Keratinocyte (primary cell): ENCODE results near the gene SCAF8. TPM values are rescaled to one million over a fixed set of nuclear protein-coding genes. Genes with fewer than 3 reads are reported as not detected.

Experiments used
- DNase-seq: peaks from one replicate; pipeline ENCODE4 v3.0.0-alpha.2; 2011; ENCODE audit warnings: low read depth, missing footprints, low spot score
- FAIRE-seq: peaks from 2 replicates; lab custom pipeline; 2011; peaks lifted over from hg19 to GRCh38; lab: Jason Lieb, UNC
- H2AFZ ChIP-seq: 2 replicates; pipeline ENCODE4 v1.6.0; 2012; ENCODE audit warnings: low read length, control low read depth, inconsistent platforms; ENCODE audit not compliant: control insufficient read depth
- H3K27ac ChIP-seq: 2 replicates; pipeline ENCODE4 v1.5.1; 2011; ENCODE audit warnings: low read length; ENCODE audit not compliant: control insufficient read depth, insufficient read depth
- H3K27me3 ChIP-seq: 3 replicates; pipeline ENCODE4 v1.6.0; 2011; ENCODE audit warnings: low read length; ENCODE audit not compliant: control insufficient read depth, insufficient read depth; ENCODE audit errors: extremely low read depth
- H3K36me3 ChIP-seq, 2 experiments: 2 replicates in 1 of 2; 3 replicates in 1 of 2; pipeline ENCODE4 v1.5.1; 2011; ENCODE audit warnings: low read length in 2 of 2, mild to moderate bottlenecking in 1 of 2; ENCODE audit not compliant: control insufficient read depth in 2 of 2, insufficient read depth in 2 of 2; ENCODE audit errors: extremely low read depth in 1 of 2
- H3K4me1 ChIP-seq: 3 replicates; pipeline ENCODE4 v1.5.1; 2011; ENCODE audit warnings: low read length; ENCODE audit not compliant: control insufficient read depth, insufficient read depth; ENCODE audit errors: extremely low read depth
- H3K4me2 ChIP-seq: 3 replicates; pipeline ENCODE4 v1.6.0; 2011; ENCODE audit warnings: low read depth, low read length; ENCODE audit not compliant: control insufficient read depth, insufficient read depth; ENCODE audit errors: extremely low read depth
- H3K4me3 ChIP-seq, 3 experiments: fragments of 200-600 bp in 1 of 3; sonication (generic) in 1 of 3; 2 replicates in 2 of 3; 3 replicates in 1 of 3; pipeline ENCODE4 v1.5.1; 2011 to 2016; ENCODE audit warnings: low read length in 3 of 3, mild to moderate bottlenecking in 3 of 3, control low read depth in 2 of 3, inconsistent platforms in 1 of 3, low read depth in 1 of 3, mixed read lengths in 1 of 3, mixed run types in 1 of 3, moderate library complexity in 1 of 3; ENCODE audit not compliant: control insufficient read depth in 2 of 3, insufficient read depth in 2 of 3; ENCODE audit errors: extremely low read depth in 1 of 3
- H3K79me2 ChIP-seq: 2 replicates; pipeline ENCODE4 v1.6.0; 2012; ENCODE audit warnings: low read length; ENCODE audit not compliant: control insufficient read depth, insufficient read depth
- H3K9ac ChIP-seq: 3 replicates; pipeline ENCODE4 v1.6.0; 2011; ENCODE audit warnings: low read length; ENCODE audit not compliant: control insufficient read depth, insufficient read depth; ENCODE audit errors: extremely low read depth
- H3K9me1 ChIP-seq: 3 replicates; pipeline ENCODE4 v1.6.0; 2011; ENCODE audit warnings: low read length; ENCODE audit not compliant: control insufficient read depth, insufficient read depth; ENCODE audit errors: extremely low read depth
- H3K9me3 ChIP-seq: 2 replicates; pipeline ENCODE4 v1.5.1; 2012; ENCODE audit warnings: low read depth, low read length; ENCODE audit not compliant: control insufficient read depth
- H4K20me1 ChIP-seq: 3 replicates; pipeline ENCODE4 v1.6.0; 2011; ENCODE audit warnings: low read length; ENCODE audit not compliant: control insufficient read depth, insufficient read depth; ENCODE audit errors: extremely low read depth
- EZH2 ChIP-seq: IDR thresholded peaks from one replicate; pipeline ENCODE4 v1.6.1; 2012; ENCODE audit warnings: inconsistent platforms, mild to moderate bottlenecking, low read length, moderate library complexity
- dilution Hi-C: fragments of 300-500 bp; cut with MboI; formaldehyde crosslinking; loops from one replicate; pipeline ENCODE4 v1.7.0; 2020; ENCODE audit warnings: low sequenced_read_pairs; ENCODE audit not compliant: extremely low pct_ligation_motif_present
- polyA minus RNA-seq, 3 experiments: library from RNA; depleted of rRNA, polyadenylated mRNA; stranded (reverse); fragments of >200 nt; gene quantifications; 1 replicate in 1 of 3; 2 replicates in 1 of 3; 3 replicates in 1 of 3; pipeline ENCODE4 v1.2.3, GENCODE V29; 2011
- polyA plus RNA-seq, 5 experiments: library from polyadenylated mRNA; depleted of rRNA in 3 of 5; stranded (reverse) in 3 of 5; stranded (forward) in 1 of 5; unstranded in 1 of 5; fragments of >200 nt; gene quantifications; 1 replicate in 1 of 5; 2 replicates in 3 of 5; 3 replicates in 1 of 5; pipeline versions ENCODE4 v1.2.1 to v1.2.3, GENCODE V29; 2011 to 2012; ENCODE audit warnings: missing spikeins in 2 of 5, low read depth in 1 of 5, low replicate concordance in 1 of 5
- TF ChIP-seq, protein P1 (sequence below), 3 experiments: IDR thresholded peaks in 1 of 3; conservative IDR thresholded peaks in 1 of 3; optimal IDR thresholded peaks in 1 of 3; 2 replicates in 2 of 3; 3 replicates in 1 of 3; pipeline versions ENCODE3 to v1.5.1; 2011; ENCODE audit warnings: low read length in 3 of 3, mild to moderate bottlenecking in 3 of 3, moderate library complexity in 2 of 3, control low read depth in 1 of 3, inconsistent platforms in 1 of 3; ENCODE audit not compliant: insufficient read depth in 2 of 3; ENCODE audit errors: extremely low read depth in 1 of 3

Gene SCAF8, protein sequence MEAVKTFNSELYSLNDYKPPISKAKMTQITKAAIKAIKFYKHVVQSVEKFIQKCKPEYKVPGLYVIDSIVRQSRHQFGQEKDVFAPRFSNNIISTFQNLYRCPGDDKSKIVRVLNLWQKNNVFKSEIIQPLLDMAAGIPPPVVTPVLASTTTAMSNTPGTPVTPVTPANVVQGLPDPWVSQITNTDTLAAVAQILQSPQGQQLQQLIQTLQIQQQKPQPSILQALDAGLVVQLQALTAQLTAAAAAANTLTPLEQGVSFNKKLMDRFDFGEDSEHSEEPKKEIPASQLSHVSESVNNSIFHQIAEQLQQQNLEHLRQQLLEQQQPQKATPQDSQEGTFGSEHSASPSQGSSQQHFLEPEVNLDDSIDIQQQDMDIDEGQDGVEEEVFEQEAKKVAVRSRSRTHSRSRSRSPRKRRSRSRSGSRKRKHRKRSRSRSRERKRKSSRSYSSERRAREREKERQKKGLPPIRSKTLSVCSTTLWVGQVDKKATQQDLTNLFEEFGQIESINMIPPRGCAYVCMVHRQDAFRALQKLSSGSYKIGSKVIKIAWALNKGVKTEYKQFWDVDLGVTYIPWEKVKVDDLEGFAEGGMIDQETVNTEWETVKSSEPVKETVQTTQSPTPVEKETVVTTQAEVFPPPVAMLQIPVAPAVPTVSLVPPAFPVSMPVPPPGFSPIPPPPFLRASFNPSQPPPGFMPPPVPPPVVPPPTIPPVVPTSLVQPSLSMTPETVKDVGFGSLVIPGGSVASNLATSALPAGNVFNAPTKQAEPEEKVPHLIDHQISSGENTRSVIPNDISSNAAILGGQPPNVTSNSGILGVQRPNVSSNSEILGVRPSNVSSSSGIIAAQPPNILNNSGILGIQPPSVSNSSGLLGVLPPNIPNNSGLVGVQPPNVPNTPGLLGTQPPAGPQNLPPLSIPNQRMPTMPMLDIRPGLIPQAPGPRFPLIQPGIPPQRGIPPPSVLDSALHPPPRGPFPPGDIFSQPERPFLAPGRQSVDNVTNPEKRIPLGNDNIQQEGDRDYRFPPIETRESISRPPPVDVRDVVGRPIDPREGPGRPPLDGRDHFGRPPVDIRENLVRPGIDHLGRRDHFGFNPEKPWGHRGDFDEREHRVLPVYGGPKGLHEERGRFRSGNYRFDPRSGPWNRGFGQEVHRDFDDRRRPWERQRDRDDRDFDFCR (N-terminal part only)
- polyA plus RNA-seq, result 8.6 to 24.3 TPM (median 19.1 TPM) in 3 replicates
- polyA plus RNA-seq (2011; ENCODE audit: low read depth), result 20.0 TPM
- polyA plus RNA-seq (2011; cell fraction: cytosol; rRNA removed), result 10.3 and 16.6 TPM in 2 replicates
- polyA plus RNA-seq (2011; cell fraction: nucleus; rRNA removed), result 28.7 and 35.4 TPM in 2 replicates
- 12.8 and 18.2 TPM in 2 replicates for polyA plus RNA-seq (2012; ENCODE audit: low replicate concordance)
- 15.3 to 32.9 TPM (median 18.0 TPM) in 3 replicates for polyA minus RNA-seq
- polyA minus RNA-seq (2011; cell fraction: cytosol; rRNA and poly(A)+ RNA removed), result 12.7 TPM
- polyA minus RNA-seq (2011; cell fraction: nucleus; rRNA and poly(A)+ RNA removed), result 24.7 and 52.4 TPM in 2 replicates

DNA sequence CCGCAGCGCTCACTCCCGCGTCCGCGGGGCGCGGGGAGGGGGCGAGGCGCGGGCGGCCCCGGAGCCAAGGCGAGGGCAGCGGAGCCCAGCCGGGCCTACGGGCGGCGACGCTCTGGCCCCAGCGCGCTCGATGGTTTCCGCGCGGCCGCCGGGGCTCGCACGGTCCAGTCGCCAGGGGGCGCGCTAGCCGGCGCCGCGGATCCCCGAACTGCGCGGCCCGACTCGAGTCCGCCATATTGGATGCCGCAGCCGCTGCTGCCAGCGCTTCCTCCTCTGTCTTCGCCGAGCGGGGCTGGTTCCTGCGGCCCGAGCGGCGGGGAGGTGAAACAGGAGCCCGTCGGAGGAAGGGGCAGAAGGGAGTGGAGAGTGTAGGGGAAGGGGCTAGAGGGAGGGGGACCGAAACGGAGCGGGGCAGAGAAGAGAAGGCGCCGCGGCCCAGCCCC lies at the start of gene SCAF8:
TSS of gene SCAF8 (plus strand) at position 234 of the 443 bp plus-strand sequence. CDS start 485 bp downstream, outside the sequence.
- H3K27me3 ChIP-seq, result no peaks in the 10 kb centered on the region
- no peak for TF ChIP-seq EZH2
- TF ChIP-seq, protein P1, sequence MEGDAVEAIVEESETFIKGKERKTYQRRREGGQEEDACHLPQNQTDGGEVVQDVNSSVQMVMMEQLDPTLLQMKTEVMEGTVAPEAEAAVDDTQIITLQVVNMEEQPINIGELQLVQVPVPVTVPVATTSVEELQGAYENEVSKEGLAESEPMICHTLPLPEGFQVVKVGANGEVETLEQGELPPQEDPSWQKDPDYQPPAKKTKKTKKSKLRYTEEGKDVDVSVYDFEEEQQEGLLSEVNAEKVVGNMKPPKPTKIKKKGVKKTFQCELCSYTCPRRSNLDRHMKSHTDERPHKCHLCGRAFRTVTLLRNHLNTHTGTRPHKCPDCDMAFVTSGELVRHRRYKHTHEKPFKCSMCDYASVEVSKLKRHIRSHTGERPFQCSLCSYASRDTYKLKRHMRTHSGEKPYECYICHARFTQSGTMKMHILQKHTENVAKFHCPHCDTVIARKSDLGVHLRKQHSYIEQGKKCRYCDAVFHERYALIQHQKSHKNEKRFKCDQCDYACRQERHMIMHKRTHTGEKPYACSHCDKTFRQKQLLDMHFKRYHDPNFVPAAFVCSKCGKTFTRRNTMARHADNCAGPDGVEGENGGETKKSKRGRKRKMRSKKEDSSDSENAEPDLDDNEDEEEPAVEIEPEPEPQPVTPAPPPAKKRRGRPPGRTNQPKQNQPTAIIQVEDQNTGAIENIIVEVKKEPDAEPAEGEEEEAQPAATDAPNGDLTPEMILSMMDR (optimal IDR thresholded peaks at IDR 0.05 in 1 of 3, IDR thresholded peaks at IDR 0.05 in 1 of 3, conservative IDR thresholded peaks at IDR 0.05 in 1 of 3; ENCODE audit: extremely low read depth in 1 of 3, insufficient read depth in 2 of 3, low read length in 3 of 3), result peak; percentile 51 to 87 (median 73)
- FAIRE-seq, result no peak
- H3K4me1 ChIP-seq, result peaks cover 14% of the 10 kb centered on the region
- no peaks in the 10 kb centered on the region for H4K20me1 ChIP-seq
- DNase-seq, result no peak
- H3K36me3 ChIP-seq, result peaks cover 0 to 1% of the 10 kb centered on the region in 2 experiments
- peak within 1 kb of the TSS; percentile 95 for H2AFZ ChIP-seq
- H3K4me3 ChIP-seq, result peak within 1 kb of the TSS; percentile 89 to 92 (median 90)
- H3K9me3 ChIP-seq, result no peaks in the 10 kb centered on the region
- dilution Hi-C loops, result no loop called here
- H3K9me1 ChIP-seq, result no peaks in the 10 kb centered on the region
- H3K79me2 ChIP-seq, result peaks cover 42% of the 10 kb centered on the region
- peak within 1 kb of the TSS; percentile 99 for H3K4me2 ChIP-seq
- peak within 1 kb of the TSS; percentile 90 for H3K27ac ChIP-seq
- H3K9ac ChIP-seq, result peak within 1 kb of the TSS; percentile 93
